HG03457 (cell line): Measurements from ENCODE around the gene MXRA8.

ENCODE experiments used
- ATAC-seq: cut with Tn5 transposase; IDR thresholded peaks from one replicate; pipeline ENCODE4 v1.9.1; 2021; ENCODE audit warnings: moderate number of reproducible peaks; ENCODE audit not compliant: unreplicated experiment

MXRA8 gene

GRCh38 chr1:1351511-1352427 is 6.6 kb downstream of the MXRA8 start:
- ATAC-seq, result no peak

GRCh38 chr1:1349256-1350012 is 8.9 kb downstream of the MXRA8 start, which contains the start of gene DVL1:
TSS of gene DVL1 (minus strand) at chr1:1349418. CDS start at chr1:1349065, 353 bp downstream.
- no peak for ATAC-seq

GRCh38 chr1:1348420-1349255 is 9.7 kb downstream of the MXRA8 start:
- no peak for ATAC-seq

- ATAC-seq, result no peak
These were observed 10.5 kb downstream of the MXRA8 start for GRCh38 chr1:1347663-1348419.

- ATAC-seq, result no peak
These were observed 11.2 kb downstream of the MXRA8 start for GRCh38 chr1:1347026-1347595.

- no peak for ATAC-seq
These were observed 11.9 kb downstream of the MXRA8 start for GRCh38 chr1:1346501-1346890.

GRCh38 chr1:1345860-1346500 is 12.4 kb downstream of the MXRA8 start:
- no peak for ATAC-seq

- ATAC-seq, result no peak
These were observed 13.0 kb downstream of the MXRA8 start for GRCh38 chr1:1345384-1345783.

- ATAC-seq, result no peak
These were observed 13.5 kb downstream of the MXRA8 start for GRCh38 chr1:1344655-1345361.

GRCh38 chr1:1343811-1344421 is 14.4 kb downstream of the MXRA8 start:
- no peak for ATAC-seq

- ATAC-seq, result no peak
These were observed 15.7 kb downstream of the MXRA8 start for GRCh38 chr1:1342584-1343115.

- ATAC-seq, result no peak
These were observed 16.2 kb downstream of the MXRA8 start for GRCh38 chr1:1342061-1342562.

- ATAC-seq, result no peak
These were observed 16.8 kb downstream of the MXRA8 start for GRCh38 chr1:1341549-1342021.

GRCh38 chr1:1340791-1341548 is 17.4 kb downstream of the MXRA8 start:
- ATAC-seq, result no peak

GRCh38 chr1:1340185-1340584 is 18.2 kb downstream of the MXRA8 start:
- no peak for ATAC-seq

GRCh38 chr1:1338278-1338677 is 20.1 kb downstream of the MXRA8 start:
- ATAC-seq, result no peak

GRCh38 chr1:1337793-1338147 is 20.6 kb downstream of the MXRA8 start:
- ATAC-seq, result no peak
